ENCODE data around the gene BUD31. TPM values are rescaled to one million over a fixed set of nuclear protein-coding genes. Genes with fewer than 3 reads are reported as not detected.
"Not testable (repeated sequence)": the region's sequence is repeated elsewhere in the genome, so short reads cannot be mapped to it uniquely, and the experiment has no call there.

BUD31 gene
- total RNA-seq, 1 donor from 2014 or later, result 134 TPM

- no peak overlapping the region for H3K4me3 ChIP-seq (ENCODE audit: low read depth, low read length)
- no peak for TF ChIP-seq CTCF (conservative IDR thresholded peaks at IDR 0.05; ENCODE audit: low read depth, low read length)
- no peak for DNase-seq (ENCODE audit: low read depth)
These were observed 27.1 kb upstream of the BUD31 start for GRCh38 chr7:99381664-99382075.

- DNase-seq (ENCODE audit: low read depth), result no peak
- no peak overlapping the region for H3K4me3 ChIP-seq (ENCODE audit: low read depth, low read length)
- TF ChIP-seq CTCF (conservative IDR thresholded peaks at IDR 0.05; ENCODE audit: low read depth, low read length), result no peak
These were observed 25.6 kb upstream of the BUD31 start for GRCh38 chr7:99383203-99383602.

GRCh38 chr7:99383791-99384370, 24.9 kb upstream of the BUD31 start:
- no peak for TF ChIP-seq CTCF (conservative IDR thresholded peaks at IDR 0.05; ENCODE audit: low read depth, low read length)
- DNase-seq (ENCODE audit: low read depth), result no peak
- no peak overlapping the region for H3K4me3 ChIP-seq (ENCODE audit: low read depth, low read length)

GRCh38 chr7:99384523-99384922, 24.2 kb upstream of the BUD31 start:
- no peak for TF ChIP-seq CTCF (conservative IDR thresholded peaks at IDR 0.05; ENCODE audit: low read depth, low read length)
- no peak for DNase-seq (ENCODE audit: low read depth)
- H3K4me3 ChIP-seq (ENCODE audit: low read depth, low read length), result no peak overlapping the region

GRCh38 chr7:99385564-99385963, 23.2 kb upstream of the BUD31 start:
- no peak for DNase-seq (ENCODE audit: low read depth)
- TF ChIP-seq CTCF (conservative IDR thresholded peaks at IDR 0.05; ENCODE audit: low read depth, low read length), result no peak
- no peak overlapping the region for H3K4me3 ChIP-seq (ENCODE audit: low read depth, low read length)

GRCh38 chr7:99386584-99387238, 22.1 kb upstream of the BUD31 start:
- H3K4me3 ChIP-seq (ENCODE audit: low read depth, low read length), result no peak overlapping the region
- TF ChIP-seq CTCF (conservative IDR thresholded peaks at IDR 0.05; ENCODE audit: low read depth, low read length), result peak; percentile 53
- DNase-seq (ENCODE audit: low read depth), result no peak

- DNase-seq (ENCODE audit: low read depth); H3K4me3 ChIP-seq (ENCODE audit: low read depth, low read length): not testable (repeated sequence)
These were observed 21.5 kb upstream of the BUD31 start for GRCh38 chr7:99387239-99387635.

Data from epithelial cell of proximal tubule (primary cell).